GM13977 (cell line): ENCODE data around the gene ACER1.

ENCODE experiments used
- DNase-seq: peaks from one replicate; pipeline ENCODE4 v3.0.0; 2012; ENCODE audit warnings: low spot score
- CTCF ChIP-seq: IDR thresholded peaks from 2 replicates; pipeline ENCODE4 v1.5.1; 2012; ENCODE audit warnings: mild to moderate bottlenecking, control low read depth; ENCODE audit not compliant: insufficient read depth; ENCODE audit errors: extremely low read depth, missing control alignments
- in situ Hi-C: fragments of 300-500 bp; cut with MboI; formaldehyde crosslinking; loops from one replicate; pipeline ENCODE4 v1.12.0; 2022; ENCODE audit warnings: low sequenced_read_pairs, low pct_unique_long_range_greater_than_20kb, mixed read lengths, inconsistent platforms; ENCODE audit not compliant: unreplicated experiment

The ACER1 gene

GRCh38 chr19:6343462-6343861, 10.1 kb upstream of the ACER1 start:
- in situ Hi-C loops, result no loop called here
- DNase-seq, result no peak
- no peak for TF ChIP-seq CTCF

GRCh38 chr19:6340493-6341201, 7.2 kb upstream of the ACER1 start:
- TF ChIP-seq CTCF, result no peak
- DNase-seq, result no peak
- in situ Hi-C loops, result no loop called here

- in situ Hi-C loops, result no loop called here
- no peak for TF ChIP-seq CTCF
- no peak for DNase-seq
Measured at GRCh38 chr19:6334490-6335285, 1.3 kb upstream of the ACER1 start.

- no peak for DNase-seq
- in situ Hi-C loops, result no loop called here
- no peak for TF ChIP-seq CTCF
Measured at GRCh38 chr19:6326815-6327214, 6.6 kb downstream of the ACER1 start.

- no peak for DNase-seq
- TF ChIP-seq CTCF, result no peak
- in situ Hi-C loops, result no loop called here
Measured at GRCh38 chr19:6325614-6326013, 7.8 kb downstream of the ACER1 start.

- TF ChIP-seq CTCF, result no peak
- no peak for DNase-seq
- in situ Hi-C loops, result no loop called here
Measured at GRCh38 chr19:6324757-6325156, 8.7 kb downstream of the ACER1 start.
